Measurements from ENCODE around the gene SYTL3.
A peak's percentile ranks its signal among the peaks of the same experiment; 100 is the strongest.
"Not testable (repeated sequence)": the region's sequence is repeated elsewhere in the genome, so short reads cannot be mapped to it uniquely, and the experiment has no call there.

The SYTL3 gene

GRCh38 chr6:158649289-158650143 is at the start of gene SYTL3:
SYTL3 (plus strand) TSS chr6:158650054; CDS start chr6:158663269, 13,215 bp downstream.
- DNase-seq, result no peak

GRCh38 chr6:158603261-158604047 is 46.4 kb upstream of the SYTL3 start:
- no peak for DNase-seq

- no peak for DNase-seq
These were observed 45.8 kb upstream of the SYTL3 start for GRCh38 chr6:158604048-158604406.

- DNase-seq, result peak; percentile 63
These were observed 44.5 kb upstream of the SYTL3 start for GRCh38 chr6:158605266-158605878.

GRCh38 chr6:158606011-158606410 is 43.8 kb upstream of the SYTL3 start:
- DNase-seq, result not testable (repeated sequence)

- DNase-seq, result no peak
These were observed 42.9 kb upstream of the SYTL3 start for GRCh38 chr6:158606935-158607334.

- DNase-seq, result no peak
These were observed 42.3 kb upstream of the SYTL3 start for GRCh38 chr6:158607411-158608170.

- no peak for DNase-seq
These were observed 41.6 kb upstream of the SYTL3 start for GRCh38 chr6:158608221-158608620.

GRCh38 chr6:158609455-158610155 is 40.2 kb upstream of the SYTL3 start:
- no peak for DNase-seq

GRCh38 chr6:158610319-158610968 is 39.4 kb upstream of the SYTL3 start:
- DNase-seq, result no peak

- no peak for DNase-seq
These were observed 38.8 kb upstream of the SYTL3 start for GRCh38 chr6:158611039-158611438.

- no peak for DNase-seq
These were observed 38.1 kb upstream of the SYTL3 start for GRCh38 chr6:158611541-158612370.

GRCh38 chr6:158614606-158615005 is 35.2 kb upstream of the SYTL3 start:
- DNase-seq, result not testable (repeated sequence)

GRCh38 chr6:158618289-158618688 is 31.6 kb upstream of the SYTL3 start:
- DNase-seq, result not testable (repeated sequence)

- no peak for DNase-seq
These were observed 29.7 kb upstream of the SYTL3 start for GRCh38 chr6:158619922-158620801.

- DNase-seq, result no peak
These were observed 28.7 kb upstream of the SYTL3 start for GRCh38 chr6:158620963-158621693.

- no peak for DNase-seq
These were observed 27.9 kb upstream of the SYTL3 start for GRCh38 chr6:158621694-158622544.

All from NCI-H1417 treated with DMSO at 0.1 percent for 48 hours (cell line).